D721Med (cell line): ENCODE data around the gene KCNIP4.

Source experiments
- DNase-seq: peaks from one replicate; pipeline ENCODE4 v3.0.0; 2011; ENCODE audit warnings: low spot score; ENCODE audit not compliant: insufficient read length
- FAIRE-seq: peaks from 2 replicates; lab custom pipeline; 2011; peaks lifted over from hg19 to GRCh38; lab: Jason Lieb, UNC
- TF ChIP-seq, protein P1 (sequence below): IDR thresholded peaks from 2 replicates; pipeline ENCODE4 v1.5.1; 2012; ENCODE audit warnings: mild to moderate bottlenecking, control low read depth; ENCODE audit not compliant: insufficient read depth; ENCODE audit errors: missing control alignments

Gene KCNIP4

GRCh38 chr4:21155367-21155766, 793.2 kb downstream of the KCNIP4 start:
- TF ChIP-seq, protein P1, sequence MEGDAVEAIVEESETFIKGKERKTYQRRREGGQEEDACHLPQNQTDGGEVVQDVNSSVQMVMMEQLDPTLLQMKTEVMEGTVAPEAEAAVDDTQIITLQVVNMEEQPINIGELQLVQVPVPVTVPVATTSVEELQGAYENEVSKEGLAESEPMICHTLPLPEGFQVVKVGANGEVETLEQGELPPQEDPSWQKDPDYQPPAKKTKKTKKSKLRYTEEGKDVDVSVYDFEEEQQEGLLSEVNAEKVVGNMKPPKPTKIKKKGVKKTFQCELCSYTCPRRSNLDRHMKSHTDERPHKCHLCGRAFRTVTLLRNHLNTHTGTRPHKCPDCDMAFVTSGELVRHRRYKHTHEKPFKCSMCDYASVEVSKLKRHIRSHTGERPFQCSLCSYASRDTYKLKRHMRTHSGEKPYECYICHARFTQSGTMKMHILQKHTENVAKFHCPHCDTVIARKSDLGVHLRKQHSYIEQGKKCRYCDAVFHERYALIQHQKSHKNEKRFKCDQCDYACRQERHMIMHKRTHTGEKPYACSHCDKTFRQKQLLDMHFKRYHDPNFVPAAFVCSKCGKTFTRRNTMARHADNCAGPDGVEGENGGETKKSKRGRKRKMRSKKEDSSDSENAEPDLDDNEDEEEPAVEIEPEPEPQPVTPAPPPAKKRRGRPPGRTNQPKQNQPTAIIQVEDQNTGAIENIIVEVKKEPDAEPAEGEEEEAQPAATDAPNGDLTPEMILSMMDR, result no peak
- FAIRE-seq, result no peak
- no peak for DNase-seq

DNA sequence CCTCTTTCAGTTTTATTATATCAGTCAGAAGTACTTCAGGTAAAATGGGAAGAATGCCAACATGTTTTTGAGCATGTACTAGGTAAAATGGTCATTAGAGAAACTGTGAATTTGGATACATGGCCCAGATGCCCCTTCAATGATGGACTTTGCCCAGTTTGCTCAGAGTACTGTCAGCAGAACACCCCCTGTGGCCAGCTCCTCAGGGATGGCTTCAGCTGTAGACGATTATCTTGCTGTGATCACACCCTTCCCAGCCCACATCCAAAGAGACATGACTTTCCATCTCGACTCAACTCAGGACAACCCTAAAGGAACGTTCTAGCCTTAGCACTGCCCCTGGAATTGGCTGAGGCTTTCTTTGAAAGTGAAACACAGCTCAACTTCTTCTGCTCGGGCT, 809.2 kb downstream of the KCNIP4 start:
- FAIRE-seq, result no peak
- TF ChIP-seq, protein P1, result no peak
- DNase-seq, result no peak

DNA sequence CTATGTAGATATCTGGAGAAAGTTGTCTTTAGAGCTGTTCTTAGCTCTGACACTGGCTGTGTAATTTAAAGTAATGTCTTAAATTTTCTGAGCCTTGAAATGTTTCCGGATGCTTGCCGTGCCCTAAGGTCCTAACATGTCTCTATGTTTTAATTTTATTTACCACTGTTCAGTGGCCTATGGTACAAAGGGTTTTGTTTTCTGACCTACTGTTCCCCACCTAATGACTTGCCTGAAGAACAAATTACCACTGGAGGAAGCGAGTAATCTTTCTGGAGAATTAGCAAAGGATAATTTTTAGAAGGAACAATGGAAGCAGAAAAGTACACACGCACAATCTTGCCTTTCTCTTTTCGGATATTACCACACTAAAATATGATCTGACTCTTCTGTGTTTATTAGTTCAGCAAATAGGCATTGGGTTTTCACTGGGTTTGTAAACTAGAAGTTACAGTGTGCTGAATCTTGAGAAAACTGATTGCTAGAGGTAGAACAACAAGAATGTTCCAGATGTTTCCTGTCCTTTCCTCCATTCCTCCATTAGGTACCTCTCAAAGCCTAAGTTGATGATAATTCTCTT, 812.4 kb downstream of the KCNIP4 start:
- FAIRE-seq (no peak), DNase-seq (no peak)
- TF ChIP-seq, protein P1, result no peak

DNA sequence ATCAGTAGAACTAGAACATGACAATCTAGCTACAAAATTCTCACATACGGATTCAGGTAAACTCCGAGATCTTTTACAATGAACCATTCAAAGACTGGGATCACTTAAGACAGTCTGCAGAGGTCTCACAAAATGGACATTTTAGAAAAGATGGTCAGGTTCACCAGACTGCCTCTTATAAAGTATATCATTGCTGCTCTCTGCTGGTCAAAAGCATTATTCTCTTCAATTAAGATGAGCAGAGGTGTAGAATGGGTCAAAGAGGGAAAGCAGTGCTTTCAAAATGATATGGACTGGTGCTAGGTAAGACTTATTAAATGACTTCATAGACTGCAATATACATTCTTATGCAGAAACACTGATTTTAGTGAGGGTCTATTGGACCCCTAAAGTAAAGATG, 813.6 kb downstream of the KCNIP4 start:
- FAIRE-seq (no peak), DNase-seq (no peak)
- TF ChIP-seq, protein P1, result peak; percentile 50

GRCh38 chr4:21130606-21131005, 818.0 kb downstream of the KCNIP4 start:
- TF ChIP-seq, protein P1, result no peak
- no peak for FAIRE-seq

DNA sequence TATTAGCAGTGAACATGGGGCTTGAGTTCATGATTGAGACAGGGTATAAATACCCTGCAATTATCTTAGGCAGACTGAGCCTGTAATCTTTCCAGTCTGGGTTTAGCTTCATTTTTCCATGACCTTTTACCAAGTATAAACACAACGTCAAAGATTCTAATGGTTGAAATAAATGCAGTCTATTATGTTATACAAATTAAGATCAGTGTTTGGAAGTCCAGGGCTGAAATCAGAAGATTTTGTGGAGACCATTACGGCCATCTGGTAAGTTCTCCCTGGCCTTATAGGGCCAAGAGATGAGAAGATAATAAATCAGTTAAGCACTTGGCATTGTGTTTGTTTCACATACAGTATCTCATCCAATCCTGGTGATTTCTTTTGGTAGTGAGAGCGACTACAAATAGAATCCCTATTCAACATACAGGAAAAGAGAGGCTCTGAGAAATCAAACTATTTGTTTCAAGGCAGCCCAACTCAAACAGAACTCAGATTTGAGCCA, 822.5 kb downstream of the KCNIP4 start:
- TF ChIP-seq, protein P1, result no peak
- DNase-seq, result no peak
- FAIRE-seq, result peak; percentile 86

More at GRCh38 chr4:21130606-21131005, 818.0 kb downstream of the KCNIP4 start:
- DNase-seq, result no peak

- DNase-seq (no peak), FAIRE-seq (no peak)
- TF ChIP-seq, protein P1, result no peak
Observed at GRCh38 chr4:21118301-21118700, 830.3 kb downstream of the KCNIP4 start.
